ENCODE data around the gene LAT. TPM values are rescaled to one million over a fixed set of nuclear protein-coding genes. Genes with fewer than 3 reads are reported as not detected.

Gene LAT
- total and polyA plus RNA-seq, 2 of the 13 experiments (the other 11 are each of a cell fraction or from before 2014, with no cell fraction given) = 2.0 to 3.0 TPM

- TF ChIP-seq ATAD3A (CRISPR knock-in tag; IDR thresholded peaks at IDR 0.05) (no peak), AKAP8 (CRISPR knock-in tag; IDR thresholded peaks at IDR 0.05) (no peak), ZNF614 (CRISPR knock-in tag; IDR thresholded peaks at IDR 0.05; ENCODE audit: borderline replicate concordance) (no peak; the same call in 1 of the 2 replicates), DZIP1 (CRISPR knock-in tag; IDR thresholded peaks at IDR 0.05) (no peak), ZNF788 (CRISPR knock-in tag; IDR thresholded peaks at IDR 0.05; ENCODE audit: borderline replicate concordance) (peak; percentile 31; the same call in 1 of the 2 replicates), PHF20 (CRISPR knock-in tag; IDR thresholded peaks at IDR 0.05) (peak; percentile 79), GLMP (CRISPR knock-in tag; IDR thresholded peaks at IDR 0.05; ENCODE audit: borderline replicate concordance) (no peak), ZSCAN25 (CRISPR knock-in tag; IDR thresholded peaks at IDR 0.05) (peak; percentile 22; the same call in 1 of the 2 replicates), ZFP41 (CRISPR knock-in tag; IDR thresholded peaks at IDR 0.05; ENCODE audit: borderline replicate concordance) (no peak), POLR2AphosphoS2 (IDR thresholded peaks at IDR 0.05; ENCODE audit: low read depth, low read length) (no peak), EP300 (IDR thresholded peaks at IDR 0.05; ENCODE audit: low read depth in 2 of 2, low read length in 2 of 2) (no peak), EP300 (CRISPR knock-in tag; IDR thresholded peaks at IDR 0.05; ENCODE audit: borderline replicate concordance) (no peak), ZNF484 (CRISPR knock-in tag; IDR thresholded peaks at IDR 0.05; ENCODE audit: borderline replicate concordance, low read depth) (no peak), ZNF720 (CRISPR knock-in tag; IDR thresholded peaks at IDR 0.05) (no peak), ZNF234 (CRISPR knock-in tag; conservative IDR thresholded peaks at IDR 0.05) (no peak), NR0B2 (CRISPR knock-in tag; IDR thresholded peaks at IDR 0.05) (no peak), NAIF1 (CRISPR knock-in tag; IDR thresholded peaks at IDR 0.05; ENCODE audit: borderline replicate concordance) (peak; percentile 53; the same call in 1 of the 2 replicates), BCL6 (CRISPR knock-in tag; IDR thresholded peaks at IDR 0.05) (no peak), HCFC1 (IDR thresholded peaks at IDR 0.05; ENCODE audit: low read depth, low read length) (peak; percentile 95), ATF7 (IDR thresholded peaks at IDR 0.05) (no peak), ATF7 (CRISPR knock-in tag; IDR thresholded peaks at IDR 0.05) (no peak), HOXD1 (CRISPR knock-in tag; IDR thresholded peaks at IDR 0.05) (no peak), FOXJ3 (CRISPR knock-in tag; IDR thresholded peaks at IDR 0.05; ENCODE audit: borderline replicate concordance) (no peak), HOXA7 (CRISPR knock-in tag; IDR thresholded peaks at IDR 0.05) (no peak), MAFF (IDR thresholded peaks at IDR 0.05; ENCODE audit: low read depth, low read length) (peak; percentile 6; the same call in 1 of the 2 replicates), ZNF143 (CRISPR knock-in tag; IDR thresholded peaks at IDR 0.05) (peak; percentile 96), ZMAT5 (CRISPR knock-in tag; IDR thresholded peaks at IDR 0.05; ENCODE audit: borderline replicate concordance, low read depth) (no peak), IRF2 (CRISPR knock-in tag; IDR thresholded peaks at IDR 0.05) (peak; percentile 98)
Observed at GRCh38 chr16:28950648-28951409, 34.0 kb upstream of the LAT start, which contains the start of gene NFATC2IP (continued).

Data from HepG2 (cell line).